Loucy (cell line): Measurements from ENCODE around the gene RNF11.

Source experiments
- H2AFZ ChIP-seq: fragments of 200-600 bp; sonication (generic); 2 replicates; pipeline ENCODE4 v1.6.0; 2016; ENCODE audit warnings: antibody characterized with exemption, mild to moderate bottlenecking, low read length, moderate library complexity
- H3F3A ChIP-seq: fragments of 200-600 bp; 2 replicates; pipeline ENCODE4 v1.6.0; 2016; ENCODE audit warnings: antibody characterized with exemption, low read depth, mild to moderate bottlenecking
- H3K27me3 ChIP-seq: fragments of 200-600 bp; sonication (generic); 2 replicates; pipeline ENCODE4 v1.6.1; 2014; ENCODE audit warnings: low read length, mild to moderate bottlenecking; ENCODE audit not compliant: insufficient read depth, poor library complexity, severe bottlenecking
- H3K36me3 ChIP-seq: fragments of 200-600 bp; sonication (generic); 2 replicates; pipeline ENCODE4 v1.6.1; 2016; ENCODE audit warnings: low read length; ENCODE audit not compliant: insufficient read depth
- H3K4me1 ChIP-seq: fragments of 200-600 bp; sonication (generic); 2 replicates; pipeline ENCODE4 v1.5.1; 2014; ENCODE audit warnings: low read length, mild to moderate bottlenecking; ENCODE audit not compliant: insufficient read depth, poor library complexity, severe bottlenecking
- H3K4me2 ChIP-seq: fragments of 200-600 bp; sonication (generic); 2 replicates; pipeline ENCODE4 v1.6.0; 2014; ENCODE audit warnings: antibody characterized with exemption, low read length, low read depth, mild to moderate bottlenecking; ENCODE audit not compliant: poor library complexity, severe bottlenecking
- H3K4me3 ChIP-seq: fragments of 200-600 bp; sonication (generic); 2 replicates; pipeline ENCODE4 v1.5.1; 2014; ENCODE audit warnings: low read length, mild to moderate bottlenecking, mixed read lengths; ENCODE audit not compliant: poor library complexity, severe bottlenecking
- H3K79me2 ChIP-seq: fragments of 200-600 bp; sonication (generic); 2 replicates; pipeline ENCODE4 v1.6.1; 2014; ENCODE audit warnings: low read length; ENCODE audit not compliant: insufficient read depth
- H3K9ac ChIP-seq: fragments of 200-600 bp; sonication (generic); 2 replicates; pipeline ENCODE4 v1.6.0; 2014; ENCODE audit warnings: mild to moderate bottlenecking, low read depth, low read length, moderate library complexity; ENCODE audit not compliant: poor library complexity, severe bottlenecking
- H3K9me2 ChIP-seq: fragments of 200-600 bp; sonication (generic); replicated peaks from 2 replicates; pipeline ENCODE4 v1.6.1; 2016; ENCODE audit warnings: low read depth, low read length, mixed read lengths
- H3K9me3 ChIP-seq: fragments of 200-600 bp; sonication (generic); 2 replicates; pipeline ENCODE4 v1.6.1; 2014; ENCODE audit warnings: mild to moderate bottlenecking, antibody characterized with exemption, low read length, low read depth; ENCODE audit not compliant: insufficient read depth
- H4K20me1 ChIP-seq: fragments of 200-600 bp; sonication (generic); 2 replicates; pipeline ENCODE4 v1.6.0; 2014; ENCODE audit warnings: antibody characterized with exemption, low read length, mild to moderate bottlenecking; ENCODE audit not compliant: insufficient read depth, poor library complexity, severe bottlenecking
- CTCF ChIP-seq: fragments of 200-600 bp; sonication (generic); conservative IDR thresholded peaks from 2 replicates; pipeline ENCODE4 v1.5.1; 2014; ENCODE audit warnings: mild to moderate bottlenecking, antibody characterized with exemption, low read length
- EZH2phosphoT487 ChIP-seq: fragments of 200-600 bp; IDR thresholded peaks from 2 replicates; pipeline ENCODE4 v1.6.1; 2018; ENCODE audit warnings: antibody characterized with exemption, mild to moderate bottlenecking, moderate library complexity, borderline replicate concordance

The RNF11 gene

GRCh38 chr1:51276286-51276685, 40.2 kb downstream of the RNF11 start:
- H3K4me3 ChIP-seq, result no peak overlapping the region
- no peaks in the 10 kb centered on the region for H3K9me3 ChIP-seq
- no peaks in the 10 kb centered on the region for H3K9me2 ChIP-seq
- no peak overlapping the region for H3K9ac ChIP-seq
- no peaks in the 10 kb centered on the region for H4K20me1 ChIP-seq
- TF ChIP-seq CTCF (no peak), EZH2phosphoT487 (no peak)
- no peaks in the 10 kb centered on the region for H3K27me3 ChIP-seq
- no peaks in the 10 kb centered on the region for H3K4me1 ChIP-seq
- no peak overlapping the region for H2AFZ ChIP-seq
- no peaks in the 10 kb centered on the region for H3K79me2 ChIP-seq
- no peaks in the 10 kb centered on the region for H3F3A ChIP-seq
- H3K36me3 ChIP-seq, result peaks cover 21% of the 10 kb centered on the region; the same call in 1 of the 2 replicates
- H3K4me2 ChIP-seq, result no peak overlapping the region

- TF ChIP-seq CTCF (no peak), EZH2phosphoT487 (no peak)
- Histone ChIP-seq H3F3A (no peaks in the 10 kb centered on the region), H3K9me3 (no peaks in the 10 kb centered on the region), H3K4me1 (no peaks in the 10 kb centered on the region), H3K27me3 (no peaks in the 10 kb centered on the region), H3K79me2 (no peaks in the 10 kb centered on the region), H3K9ac (no peak overlapping the region), H3K4me3 (no peak overlapping the region), H3K9me2 (no peaks in the 10 kb centered on the region), H2AFZ (no peak overlapping the region), H3K4me2 (no peak overlapping the region), H3K36me3 (no peaks in the 10 kb centered on the region; the same call in 1 of the 2 replicates), H4K20me1 (no peaks in the 10 kb centered on the region)
These were observed 44.4 kb downstream of the RNF11 start for GRCh38 chr1:51280321-51280978.

- Histone ChIP-seq H3K79me2 (no peaks in the 10 kb centered on the region), H4K20me1 (no peaks in the 10 kb centered on the region), H3K9me2 (no peaks in the 10 kb centered on the region), H3F3A (no peaks in the 10 kb centered on the region), H3K9me3 (no peaks in the 10 kb centered on the region), H3K4me3 (no peak overlapping the region), H3K36me3 (no peaks in the 10 kb centered on the region), H2AFZ (no peak overlapping the region), H3K9ac (no peak overlapping the region), H3K27me3 (no peaks in the 10 kb centered on the region), H3K4me1 (no peaks in the 10 kb centered on the region), H3K4me2 (no peak overlapping the region)
- TF ChIP-seq CTCF, result no peak
These were observed 45.7 kb downstream of the RNF11 start for GRCh38 chr1:51281807-51282206.
